Measurements from ENCODE around the gene ANKS6.

ANKS6 gene

DNA sequence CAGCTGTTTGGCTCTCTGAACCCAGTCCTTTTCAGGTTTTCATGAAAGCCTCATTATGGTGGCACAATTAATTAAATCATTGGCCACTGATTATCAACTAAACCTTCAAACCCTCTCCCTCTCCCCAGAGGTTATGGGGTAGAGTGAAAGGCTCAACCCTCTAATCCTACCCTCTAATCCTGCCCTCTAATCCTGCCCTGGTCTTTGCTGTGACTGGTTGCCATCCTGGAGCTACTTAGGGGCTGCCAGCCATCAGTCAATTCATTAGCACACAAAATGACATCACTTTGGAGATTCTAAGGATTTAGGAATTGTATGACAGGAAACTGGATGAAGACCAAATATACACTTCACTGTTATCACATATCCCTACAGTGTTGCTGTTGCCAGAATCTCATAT is 36.1 kb downstream of the ANKS6 start:
- DNase-seq (ENCODE audit: low read depth): no peak
- no peak overlapping the region for H3K4me3 ChIP-seq (ENCODE audit: control insufficient read depth, low read depth, low read length)
- TF ChIP-seq, protein P1, sequence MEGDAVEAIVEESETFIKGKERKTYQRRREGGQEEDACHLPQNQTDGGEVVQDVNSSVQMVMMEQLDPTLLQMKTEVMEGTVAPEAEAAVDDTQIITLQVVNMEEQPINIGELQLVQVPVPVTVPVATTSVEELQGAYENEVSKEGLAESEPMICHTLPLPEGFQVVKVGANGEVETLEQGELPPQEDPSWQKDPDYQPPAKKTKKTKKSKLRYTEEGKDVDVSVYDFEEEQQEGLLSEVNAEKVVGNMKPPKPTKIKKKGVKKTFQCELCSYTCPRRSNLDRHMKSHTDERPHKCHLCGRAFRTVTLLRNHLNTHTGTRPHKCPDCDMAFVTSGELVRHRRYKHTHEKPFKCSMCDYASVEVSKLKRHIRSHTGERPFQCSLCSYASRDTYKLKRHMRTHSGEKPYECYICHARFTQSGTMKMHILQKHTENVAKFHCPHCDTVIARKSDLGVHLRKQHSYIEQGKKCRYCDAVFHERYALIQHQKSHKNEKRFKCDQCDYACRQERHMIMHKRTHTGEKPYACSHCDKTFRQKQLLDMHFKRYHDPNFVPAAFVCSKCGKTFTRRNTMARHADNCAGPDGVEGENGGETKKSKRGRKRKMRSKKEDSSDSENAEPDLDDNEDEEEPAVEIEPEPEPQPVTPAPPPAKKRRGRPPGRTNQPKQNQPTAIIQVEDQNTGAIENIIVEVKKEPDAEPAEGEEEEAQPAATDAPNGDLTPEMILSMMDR (IDR thresholded peaks at IDR 0.05; ENCODE audit: control insufficient read depth, insufficient read depth, low read depth, low read length, missing control alignments): no peak

DNA sequence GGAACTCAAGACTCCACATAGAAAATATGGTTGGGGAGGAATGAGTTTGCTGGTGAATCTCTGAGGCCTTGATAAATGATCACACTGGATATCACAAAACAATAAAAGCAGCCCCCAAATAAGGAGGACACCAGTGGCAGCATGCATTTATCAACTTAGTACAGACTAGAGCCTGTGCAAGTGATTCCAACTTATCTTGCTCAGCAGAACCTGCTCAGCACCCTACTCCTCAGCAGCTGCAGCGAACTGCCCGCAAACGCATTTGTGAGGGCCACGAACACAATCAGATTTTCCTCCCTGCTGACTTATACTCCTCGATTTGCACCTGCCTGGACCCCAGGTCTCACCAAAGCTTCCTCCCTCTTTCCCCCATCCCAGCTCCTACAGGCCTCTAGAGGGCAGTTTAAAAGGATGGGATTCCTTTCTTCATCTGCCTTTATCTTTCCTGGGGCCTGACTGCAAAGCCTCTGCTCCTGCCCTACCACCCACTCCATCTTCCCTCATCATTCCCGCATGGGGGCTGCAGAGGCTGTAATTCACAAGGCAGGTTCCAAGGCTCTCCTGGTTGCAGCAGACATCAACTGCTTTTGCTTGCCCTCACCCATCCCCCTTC is 41.2 kb downstream of the ANKS6 start:
- TF ChIP-seq, protein P1 (IDR thresholded peaks at IDR 0.05; ENCODE audit: control insufficient read depth, insufficient read depth, low read depth, low read length, missing control alignments): no peak
- H3K4me3 ChIP-seq (ENCODE audit: control insufficient read depth, low read depth, low read length): no peak overlapping the region
- no peak for DNase-seq (ENCODE audit: low read depth)

DNA sequence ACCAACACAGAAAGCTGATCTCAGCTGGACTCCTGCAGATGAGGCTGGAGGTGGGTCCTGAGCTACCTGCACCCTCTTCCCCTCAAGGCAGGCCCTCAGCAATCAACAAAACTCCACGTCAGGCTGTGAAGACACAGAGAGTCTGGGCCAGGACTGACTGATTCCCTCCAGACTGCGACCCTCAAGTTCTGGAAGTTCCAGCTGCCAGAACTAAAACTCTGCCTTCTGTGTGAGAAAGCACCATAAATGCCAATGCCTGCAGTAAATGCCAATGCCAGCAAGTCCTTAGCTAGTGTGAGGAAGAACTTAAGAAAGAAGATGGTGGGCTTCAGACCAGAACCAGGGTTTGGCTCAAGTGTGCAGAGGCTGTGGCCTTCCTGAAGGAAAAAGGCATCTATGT is 45.1 kb downstream of the ANKS6 start:
- H3K4me3 ChIP-seq (ENCODE audit: control insufficient read depth, low read depth, low read length): no peak overlapping the region
- DNase-seq (ENCODE audit: low read depth): no peak
- TF ChIP-seq, protein P1 (IDR thresholded peaks at IDR 0.05; ENCODE audit: control insufficient read depth, insufficient read depth, low read depth, low read length, missing control alignments): no peak

DNA sequence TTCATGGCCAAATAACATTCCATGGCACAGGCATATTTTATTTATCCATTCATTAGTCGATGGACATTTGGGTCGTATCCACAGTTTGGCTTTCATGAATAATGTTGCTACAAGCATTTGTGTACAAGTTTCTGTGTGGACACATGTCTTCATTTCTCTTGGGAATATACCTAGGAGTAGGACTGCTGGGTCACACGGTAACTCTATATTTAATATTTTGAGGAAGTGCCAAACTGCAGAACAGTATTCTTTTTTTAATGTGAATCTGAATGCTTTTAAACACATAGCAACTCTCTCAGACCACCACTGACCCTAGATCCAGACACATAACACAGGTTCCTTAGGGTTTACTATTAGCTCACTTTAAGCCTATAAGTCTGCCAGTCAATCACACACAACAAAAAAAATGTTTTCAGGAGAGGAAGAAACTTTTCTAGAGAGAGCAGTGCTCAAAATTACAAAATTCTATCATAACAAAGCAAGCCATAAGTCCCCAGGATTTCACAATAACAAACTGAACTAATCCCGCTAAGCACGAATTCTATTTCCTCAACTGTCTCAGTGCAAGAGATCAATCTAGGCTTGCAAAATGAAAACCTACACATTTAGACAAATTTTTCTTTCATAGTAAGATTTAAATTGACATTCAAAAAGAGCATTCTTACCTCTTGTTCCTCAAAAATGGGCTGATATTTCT is 45.8 kb downstream of the ANKS6 start:
- no peak for DNase-seq (ENCODE audit: low read depth)
- H3K4me3 ChIP-seq (ENCODE audit: control insufficient read depth, low read depth, low read length): no peak overlapping the region
- TF ChIP-seq, protein P1 (IDR thresholded peaks at IDR 0.05; ENCODE audit: control insufficient read depth, insufficient read depth, low read depth, low read length, missing control alignments): no peak

DNA sequence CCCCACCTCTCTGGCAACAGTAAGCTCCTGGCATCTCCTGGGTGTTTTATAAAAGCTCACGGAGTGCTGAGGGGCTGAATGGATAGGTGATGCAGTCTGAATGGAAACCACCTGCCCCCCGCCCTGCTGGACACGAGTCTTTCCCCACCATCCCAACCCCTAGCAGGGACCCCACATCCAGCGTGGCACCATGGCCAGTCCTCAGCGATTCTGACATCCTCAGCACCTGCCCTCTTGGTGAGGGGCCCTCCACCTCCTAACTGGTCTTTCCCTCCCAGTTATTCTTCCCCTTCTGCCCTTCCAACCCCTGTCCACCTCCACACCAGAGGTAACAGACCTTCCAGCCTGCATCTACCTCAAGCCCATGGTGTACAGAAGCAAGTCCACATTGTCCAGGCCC is 48.9 kb downstream of the ANKS6 start:
- no peak for DNase-seq (ENCODE audit: low read depth)
- TF ChIP-seq, protein P1 (IDR thresholded peaks at IDR 0.05; ENCODE audit: control insufficient read depth, insufficient read depth, low read depth, low read length, missing control alignments): no peak
- no peak overlapping the region for H3K4me3 ChIP-seq (ENCODE audit: control insufficient read depth, low read depth, low read length)

DNA sequence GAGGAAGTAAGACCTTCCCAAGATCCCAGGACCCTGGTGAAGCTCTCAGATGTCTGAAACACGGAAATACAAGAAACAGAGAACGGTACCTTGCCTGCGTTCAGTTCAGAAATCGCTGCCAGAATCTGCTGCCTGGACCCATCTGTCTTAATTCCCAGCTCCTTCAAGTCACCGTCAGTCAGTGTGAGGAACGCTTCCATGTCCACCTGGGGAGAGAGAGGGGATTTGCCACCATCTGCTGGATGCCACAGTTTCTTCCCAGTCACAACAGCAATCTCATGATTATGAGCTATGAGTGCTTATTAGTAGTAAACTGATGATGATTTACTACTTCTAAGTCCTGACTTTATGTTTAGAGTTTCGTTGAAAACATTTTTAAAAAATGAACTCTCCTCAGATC is 50.9 kb downstream of the ANKS6 start:
- DNase-seq (ENCODE audit: low read depth): no peak
- no peak overlapping the region for H3K4me3 ChIP-seq (ENCODE audit: control insufficient read depth, low read depth, low read length)
- TF ChIP-seq, protein P1 (IDR thresholded peaks at IDR 0.05; ENCODE audit: control insufficient read depth, insufficient read depth, low read depth, low read length, missing control alignments): no peak

Measured in AG09309 (cell line).